ENCODE measurements around the gene RBM4. TPM values are rescaled to one million over a fixed set of nuclear protein-coding genes. Genes with fewer than 3 reads are reported as not detected.

RBM4 gene
- total and polyA plus RNA-seq, 9 donors, result 64.0 to 177 (median 121) TPM

DNA sequence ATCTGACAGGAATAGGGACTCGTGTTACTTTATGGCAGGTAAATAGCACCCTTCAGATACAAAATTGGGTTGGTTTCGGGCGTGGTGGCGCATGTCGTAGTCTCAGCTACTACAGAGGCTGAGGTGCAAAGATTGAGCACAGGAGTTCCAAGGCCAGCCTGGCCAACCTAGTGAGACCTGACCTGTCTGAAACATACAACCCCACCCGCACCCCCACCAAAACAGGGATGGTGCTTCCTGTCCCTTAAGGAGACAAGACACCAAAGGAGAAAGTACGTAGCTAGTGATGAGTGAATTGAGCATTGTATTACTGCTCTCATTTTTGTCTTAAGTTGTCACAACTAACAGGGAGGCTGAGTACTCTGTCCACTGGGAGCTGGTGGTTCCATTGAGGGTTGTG lies 14.1 kb downstream of the RBM4 start:
- Histone ChIP-seq H3K9me3 (no peaks in the 10 kb centered on the region), H3K27me3 (no peaks in the 10 kb centered on the region), H3K27ac (no peak overlapping the region), H3K36me3 (no peaks in the 10 kb centered on the region), H3K4me3 (no peak overlapping the region), H3K4me1 (ENCODE audit: insufficient read depth) (no peaks in the 10 kb centered on the region)
- WGBS, 3 donors, result 90 to 92% (median 92%) methylated on average over 7 of the region's 7 CpGs
- TF ChIP-seq, protein P1, sequence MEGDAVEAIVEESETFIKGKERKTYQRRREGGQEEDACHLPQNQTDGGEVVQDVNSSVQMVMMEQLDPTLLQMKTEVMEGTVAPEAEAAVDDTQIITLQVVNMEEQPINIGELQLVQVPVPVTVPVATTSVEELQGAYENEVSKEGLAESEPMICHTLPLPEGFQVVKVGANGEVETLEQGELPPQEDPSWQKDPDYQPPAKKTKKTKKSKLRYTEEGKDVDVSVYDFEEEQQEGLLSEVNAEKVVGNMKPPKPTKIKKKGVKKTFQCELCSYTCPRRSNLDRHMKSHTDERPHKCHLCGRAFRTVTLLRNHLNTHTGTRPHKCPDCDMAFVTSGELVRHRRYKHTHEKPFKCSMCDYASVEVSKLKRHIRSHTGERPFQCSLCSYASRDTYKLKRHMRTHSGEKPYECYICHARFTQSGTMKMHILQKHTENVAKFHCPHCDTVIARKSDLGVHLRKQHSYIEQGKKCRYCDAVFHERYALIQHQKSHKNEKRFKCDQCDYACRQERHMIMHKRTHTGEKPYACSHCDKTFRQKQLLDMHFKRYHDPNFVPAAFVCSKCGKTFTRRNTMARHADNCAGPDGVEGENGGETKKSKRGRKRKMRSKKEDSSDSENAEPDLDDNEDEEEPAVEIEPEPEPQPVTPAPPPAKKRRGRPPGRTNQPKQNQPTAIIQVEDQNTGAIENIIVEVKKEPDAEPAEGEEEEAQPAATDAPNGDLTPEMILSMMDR (IDR thresholded peaks at IDR 0.05), result no peak
- intact Hi-C loops (cut with DNase I), result no loop called here
- no peak for DNase-seq

- no peak for TF ChIP-seq POLR2A (IDR thresholded peaks at IDR 0.05)
- no peak for TF ChIP-seq EP300 (IDR thresholded peaks at IDR 0.05)
- TF ChIP-seq, protein P1 (IDR thresholded peaks at IDR 0.05), result no peak
- 86 to 90% (median 87%) methylated on average over 6 of the region's 6 CpGs for WGBS, 3 donors
- Histone ChIP-seq H3K27me3 (no peaks in the 10 kb centered on the region), H3K27ac (no peak overlapping the region), H3K36me3 (no peaks in the 10 kb centered on the region), H3K4me3 (no peak overlapping the region), H3K4me1 (ENCODE audit: insufficient read depth) (no peaks in the 10 kb centered on the region), H3K9me3 (no peaks in the 10 kb centered on the region)
- intact Hi-C loops (cut with DNase I), result no loop called here
- DNase-seq, result no peak
Observed at GRCh38 chr11:66653123-66653522, 14.6 kb downstream of the RBM4 start.

- H3K36me3 ChIP-seq, result no peaks in the 10 kb centered on the region
- no peak for DNase-seq
- no peak overlapping the region for H3K27ac ChIP-seq
- TF ChIP-seq, protein P1 (IDR thresholded peaks at IDR 0.05), result no peak
- TF ChIP-seq POLR2A (IDR thresholded peaks at IDR 0.05) (no peak), EP300 (IDR thresholded peaks at IDR 0.05) (no peak)
- H3K27me3 ChIP-seq, result no peaks in the 10 kb centered on the region
- no peak overlapping the region for H3K4me3 ChIP-seq
- intact Hi-C loops (cut with DNase I), result no loop called here
- no peaks in the 10 kb centered on the region for H3K9me3 ChIP-seq
- no peaks in the 10 kb centered on the region for H3K4me1 ChIP-seq (ENCODE audit: insufficient read depth)
- 68 to 71% (median 70%) methylated on average over 2 of the region's 2 CpGs for WGBS, 3 donors
Observed at GRCh38 chr11:66659763-66660162, 21.3 kb downstream of the RBM4 start.

- Histone ChIP-seq H3K9me3 (no peaks in the 10 kb centered on the region), H3K36me3 (no peaks in the 10 kb centered on the region), H3K27ac (no peak overlapping the region), H3K4me1 (ENCODE audit: insufficient read depth) (no peaks in the 10 kb centered on the region), H3K4me3 (no peak overlapping the region), H3K27me3 (no peaks in the 10 kb centered on the region)
- intact Hi-C loops (cut with DNase I), result no loop called here
- TF ChIP-seq EP300 (IDR thresholded peaks at IDR 0.05), result no peak
- TF ChIP-seq, protein P1 (IDR thresholded peaks at IDR 0.05), result no peak
- no peak for TF ChIP-seq POLR2A (IDR thresholded peaks at IDR 0.05)
- DNase-seq, result no peak
- 82 to 93% (median 88%) methylated on average over 1 of the region's 1 CpG for WGBS, 3 donors
Observed at GRCh38 chr11:66663741-66664296, 25.3 kb downstream of the RBM4 start.
